H1 (cell line): ENCODE measurements around the gene CNTN5. TPM values are rescaled to one million over a fixed set of nuclear protein-coding genes. Genes with fewer than 3 reads are reported as not detected.

Experiments used
- CTCF ChIA-PET: fragments of 300-600 bp; sonication (Branson Sonifier 250); formaldehyde crosslinking; loops from one replicate; lab custom pipeline; 2021; ENCODE audit not compliant: partially characterized antibody; lab: Charles Lee
- POLR2A ChIA-PET: fragments of 300-600 bp; sonication (Branson Sonifier 250); formaldehyde crosslinking; loops from one replicate; lab custom pipeline; 2021; ENCODE audit warnings: inconsistent platforms; ENCODE audit not compliant: partially characterized antibody; lab: Charles Lee
- DNase-seq, 2 experiments: peaks; one replicate each; pipeline versions ENCODE4 v3.0.0 to v3.0.0-alpha.2; 2010 to 2022; ENCODE audit warnings: low spot score in 2 of 2, low read depth in 1 of 2, mixed read lengths in 1 of 2
- FAIRE-seq: peaks from 2 replicates; lab custom pipeline; 2011; peaks lifted over from hg19 to GRCh38; lab: Jason Lieb, UNC
- H2AFZ ChIP-seq: 2 replicates; pipeline ENCODE4 v1.8.1; 2012; ENCODE audit warnings: low read length, inconsistent platforms
- H2AK5ac ChIP-seq: 2 replicates; pipeline ENCODE4 v1.6.1; 2013; ENCODE audit warnings: low read depth, low read length
- H2BK120ac ChIP-seq: replicated peaks from 2 replicates; pipeline ENCODE3; 2013; ENCODE audit warnings: low read depth, low read length, inconsistent platforms
- H2BK12ac ChIP-seq: 2 replicates; pipeline ENCODE4 v1.6.1; 2013; ENCODE audit warnings: low read depth, low read length
- H2BK15ac ChIP-seq: 2 replicates; pipeline ENCODE4 v1.6.1; 2013; ENCODE audit warnings: low read length
- H2BK20ac ChIP-seq: 2 replicates; pipeline ENCODE4 v1.6.1; 2013; ENCODE audit warnings: low read length
- H2BK5ac ChIP-seq: 2 replicates; pipeline ENCODE4 v1.6.1; 2013; ENCODE audit warnings: low read depth, low read length
- H3K14ac ChIP-seq: 2 replicates; pipeline ENCODE4 v1.6.1; 2013; ENCODE audit warnings: inconsistent platforms; ENCODE audit not compliant: insufficient read length
- H3K18ac ChIP-seq: 2 replicates; pipeline ENCODE4 v1.6.1; 2013; ENCODE audit warnings: low read length; ENCODE audit errors: extremely low read depth
- H3K23ac ChIP-seq: 2 replicates; pipeline ENCODE4 v1.6.1; 2013; ENCODE audit warnings: inconsistent platforms; ENCODE audit not compliant: insufficient read length
- H3K23me2 ChIP-seq: 2 replicates; pipeline ENCODE4 v1.6.1; 2013; ENCODE audit warnings: low read depth, low read length
- H3K27ac ChIP-seq: 2 replicates; pipeline ENCODE4 v1.6.1; 2011; ENCODE audit warnings: low read depth, low read length, inconsistent platforms
- H3K27me3 ChIP-seq, 4 experiments: replicated peaks in 1 of 4; 1 replicate in 1 of 4; 2 replicates in 3 of 4; pipeline versions ENCODE4 v1.6.1 to v1.8.1; 2011 to 2013; ENCODE audit warnings: low read length in 3 of 4, mild to moderate bottlenecking in 3 of 4, inconsistent platforms in 2 of 4, mixed read lengths in 2 of 4, moderate library complexity in 1 of 4; ENCODE audit not compliant: control insufficient read depth in 3 of 4, insufficient read depth in 3 of 4; ENCODE audit errors: extremely low read depth in 1 of 4
- H3K36me3 ChIP-seq, 4 experiments: 2 replicates each; pipeline versions ENCODE4 v1.6.1 to v1.8.1; 2011 to 2013; ENCODE audit warnings: mild to moderate bottlenecking in 4 of 4, low read length in 3 of 4, moderate library complexity in 2 of 4, control low read depth in 1 of 4, inconsistent platforms in 1 of 4; ENCODE audit not compliant: insufficient read depth in 4 of 4, control insufficient read depth in 2 of 4
- H3K4ac ChIP-seq: replicated peaks from 2 replicates; pipeline ENCODE3; 2013; ENCODE audit warnings: low read length, low read depth, mixed read lengths, inconsistent platforms; ENCODE audit not compliant: insufficient read length
- H3K4me1 ChIP-seq, 4 experiments: replicated peaks in 1 of 4; 1 replicate in 1 of 4; 2 replicates in 3 of 4; pipeline versions ENCODE4 v1.6.1 to v1.8.1; 2011 to 2013; ENCODE audit warnings: low read length in 3 of 4, inconsistent platforms in 2 of 4, mixed read lengths in 1 of 4; ENCODE audit not compliant: insufficient read depth in 4 of 4, control insufficient read depth in 3 of 4
- H3K4me2 ChIP-seq, 2 experiments: 2 replicates each; pipeline versions ENCODE4 v1.6.1 to v1.8.1; 2011 to 2013; ENCODE audit warnings: low read depth in 2 of 2, low read length in 2 of 2, control low read depth in 1 of 2, inconsistent platforms in 1 of 2, mild to moderate bottlenecking in 1 of 2; ENCODE audit not compliant: insufficient read depth in 1 of 2
- H3K4me3 ChIP-seq, 4 experiments: fragments of 200-600, 300-600 bp in 1 of 4; sonication (generic), shearing (Covaris generic), sonication (Bioruptor Twin) in 1 of 4; 2 replicates each; pipeline versions ENCODE4 v1.5.1 to v1.8.1; 2011 to 2016; ENCODE audit warnings: low read length in 4 of 4, low read depth in 3 of 4, control low read depth in 2 of 4, inconsistent platforms in 2 of 4, mild to moderate bottlenecking in 2 of 4, mixed read lengths in 1 of 4, moderate library complexity in 1 of 4; ENCODE audit not compliant: insufficient read depth in 2 of 4; ENCODE audit errors: extremely low read depth in 1 of 4
- H3K56ac ChIP-seq: replicated peaks from 2 replicates; pipeline ENCODE3; 2013; ENCODE audit warnings: low read depth, mild to moderate bottlenecking, mixed read lengths, low read length, inconsistent platforms; ENCODE audit not compliant: insufficient read length
- H3K79me1 ChIP-seq: 2 replicates; pipeline ENCODE4 v1.6.1; 2013; ENCODE audit warnings: low read depth, low read length, control low read depth
- H3K79me2 ChIP-seq, 2 experiments: 2 replicates each; pipeline versions ENCODE4 v1.6.1 to v1.8.1; 2012 to 2013; ENCODE audit warnings: low read length in 2 of 2, mild to moderate bottlenecking in 2 of 2, inconsistent platforms in 1 of 2; ENCODE audit not compliant: insufficient read depth in 2 of 2, control insufficient read depth in 1 of 2
- H3K9ac ChIP-seq, 4 experiments: replicated peaks in 1 of 4; 1 replicate in 1 of 4; 2 replicates in 3 of 4; pipeline versions ENCODE4 v1.6.1 to v1.8.1; 2011 to 2013; ENCODE audit warnings: low read depth in 3 of 4, low read length in 3 of 4, control low read depth in 2 of 4, mild to moderate bottlenecking in 2 of 4, moderate library complexity in 2 of 4, inconsistent platforms in 1 of 4; ENCODE audit errors: extremely low read depth in 1 of 4
- H3K9me3 ChIP-seq, 2 experiments: 2 replicates each; pipeline versions ENCODE4 v1.6.1 to v1.8.1; 2012 to 2013; ENCODE audit warnings: mild to moderate bottlenecking in 2 of 2, moderate library complexity in 2 of 2, control low read depth in 1 of 2, inconsistent platforms in 1 of 2, low read depth in 1 of 2, low read length in 1 of 2, mixed read lengths in 1 of 2; ENCODE audit not compliant: insufficient read depth in 2 of 2
- H4K20me1 ChIP-seq, 2 experiments: replicated peaks in 1 of 2; 2 replicates each; pipeline versions ENCODE3 to v1.8.1; 2011 to 2013; ENCODE audit warnings: inconsistent platforms in 2 of 2, low read length in 2 of 2, mild to moderate bottlenecking in 1 of 2; ENCODE audit not compliant: insufficient read depth in 2 of 2, control insufficient read depth in 1 of 2
- H4K5ac ChIP-seq: 2 replicates; pipeline ENCODE4 v1.6.1; 2013; ENCODE audit warnings: low read length, low read depth, mixed read lengths, inconsistent platforms; ENCODE audit not compliant: insufficient read length
- H4K8ac ChIP-seq: 2 replicates; pipeline ENCODE4 v1.8.0; 2013; ENCODE audit warnings: mild to moderate bottlenecking, moderate library complexity, low read length, inconsistent platforms; ENCODE audit not compliant: insufficient read depth; ENCODE audit errors: extremely low read depth
- H4K91ac ChIP-seq: replicated peaks from 2 replicates; pipeline ENCODE3; 2013; ENCODE audit warnings: low read length, mixed read lengths, inconsistent platforms; ENCODE audit not compliant: insufficient read length
- ASH2L ChIP-seq: fragments of 200-600, 300-600 bp; sonication (generic); IDR thresholded peaks from one replicate; pipeline ENCODE4 v1.7.1; 2017; ENCODE audit warnings: low read length
- ATF3 ChIP-seq: IDR thresholded peaks from 2 replicates; pipeline ENCODE4 v1.6.1; 2011; ENCODE audit warnings: low read depth, mild to moderate bottlenecking, low read length; ENCODE audit not compliant: insufficient read depth
- GABPA ChIP-seq: IDR thresholded peaks from 2 replicates; pipeline ENCODE4 v1.6.1; 2011; ENCODE audit warnings: mild to moderate bottlenecking, low read length, moderate library complexity, borderline replicate concordance; ENCODE audit not compliant: insufficient read depth
- SRF ChIP-seq: IDR thresholded peaks from 2 replicates; pipeline ENCODE4 v1.6.1; 2011; ENCODE audit warnings: mild to moderate bottlenecking, low read depth, low read length, moderate library complexity
- TEAD4 ChIP-seq: IDR thresholded peaks from 2 replicates; pipeline ENCODE4 v1.6.1; 2012; ENCODE audit warnings: low read depth, low read length, inconsistent platforms, mixed read lengths
- polyA plus RNA-seq, 7 experiments: library from polyadenylated mRNA; depleted of rRNA in 3 of 7; stranded (reverse) in 5 of 7; unstranded in 2 of 7; fragments of >200 nt in 5 of 7; fragments of 200-250 nt in 2 of 7; gene quantifications; 1 replicate in 5 of 7; 2 replicates in 1 of 7; 4 replicates in 1 of 7; pipeline versions ENCODE4 v1.2.1 to v1.2.3, GENCODE V29; 2011 to 2013; ENCODE audit warnings: missing spikeins in 2 of 7, mixed read lengths in 2 of 7
- total RNA-seq: library from RNA; stranded (reverse); fragmentation: NEBNext Ultra II Directional; extraction: Animal tissue kit (Norgen Biotek cat#: 25700); gene quantifications from 2 replicates; pipeline ENCODE4 v1.2.1, GENCODE V29; 2021

Gene CNTN5
- total and polyA plus RNA-seq, 2 of the 8 experiments (the other 6 are each of a cell fraction or from before 2014, with no cell fraction given): not detected

GRCh38 chr11:99449345-99449744, 428.6 kb downstream of the CNTN5 start:
- no peak overlapping the region for H2AFZ ChIP-seq
- no peaks in the 10 kb centered on the region for H3K9me3 ChIP-seq
- H3K56ac ChIP-seq: no peak overlapping the region
- no peak overlapping the region for H2BK12ac ChIP-seq
- no peaks in the 10 kb centered on the region for H3K23me2 ChIP-seq
- TF ChIP-seq GABPA (no peak), ATF3 (no peak), SRF (no peak), TEAD4 (no peak), ASH2L (no peak)
- no peaks in the 10 kb centered on the region for H3K27me3 ChIP-seq
- no peak overlapping the region for H2AK5ac ChIP-seq
- H4K5ac ChIP-seq: no peak overlapping the region
- no peak overlapping the region for H4K8ac ChIP-seq
- H4K20me1 ChIP-seq: no peaks in the 10 kb centered on the region
- H2BK120ac ChIP-seq: no peak overlapping the region
- H3K4ac ChIP-seq: no peak overlapping the region
- DNase-seq (no peak), FAIRE-seq (no peak)
- H3K79me1 ChIP-seq: no peaks in the 10 kb centered on the region
- no peak overlapping the region for H3K27ac ChIP-seq
- H3K36me3 ChIP-seq: no peaks in the 10 kb centered on the region
- no peaks in the 10 kb centered on the region for H3K4me1 ChIP-seq
- CTCF ChIA-PET: interaction anchor here (0.6 kb wide), 1 partner anchor 25 kb away, joined by 3 read pairs; no protein-coding TSS in a partner anchor
- no peak overlapping the region for H3K4me2 ChIP-seq
- POLR2A ChIA-PET: no interaction called here
- H3K4me3 ChIP-seq: no peak overlapping the region
- H3K23ac ChIP-seq: no peak overlapping the region
- H4K91ac ChIP-seq: no peak overlapping the region
- H3K14ac ChIP-seq: no peak overlapping the region
- H2BK20ac ChIP-seq: no peak overlapping the region
- H2BK5ac ChIP-seq: no peak overlapping the region
- H2BK15ac ChIP-seq: no peak overlapping the region
- H3K18ac ChIP-seq: no peak overlapping the region
- H3K9ac ChIP-seq: no peak overlapping the region
- no peaks in the 10 kb centered on the region for H3K79me2 ChIP-seq
